Activated CD4-positive, CD25-positive, alpha-beta regulatory T cell (primary cell): Measurements from ENCODE around the gene UTS2B.

ENCODE experiments used
- DNase-seq, 4 experiments: peaks; one replicate each; lab custom pipeline; 2025; lab: John Stamatoyannopoulos, UW

Gene UTS2B

GRCh38 chr3:191329654-191330529, at the start of gene UTS2B:
TSS of gene UTS2B (minus strand) at chr3:191330526. CDS start at chr3:191282189, 48,337 bp downstream.
- DNase-seq: peak in 1 of 4 experiments; percentile 1

- DNase-seq: no peak
These were observed 49.7 kb upstream of the UTS2B start for GRCh38 chr3:191380001-191380400.

DNA sequence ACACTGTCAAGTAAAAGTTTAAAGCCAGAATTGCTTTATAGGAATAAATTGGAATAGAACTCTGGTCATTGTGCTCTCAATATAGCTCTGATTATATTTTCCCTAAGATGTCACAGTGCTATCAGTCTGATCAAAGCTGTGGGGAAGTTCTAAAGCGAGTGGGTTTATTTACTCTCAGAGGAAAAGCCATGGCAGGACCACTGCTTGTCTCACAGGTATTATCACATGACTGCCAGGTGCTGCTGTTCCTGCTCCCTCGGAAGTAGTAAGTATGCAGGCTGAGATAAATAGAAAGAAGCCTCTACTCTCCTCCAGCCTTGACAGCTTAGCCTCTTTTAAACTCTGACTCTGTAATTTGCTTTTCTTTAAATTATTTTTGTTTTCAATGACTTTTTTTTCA, 49.1 kb upstream of the UTS2B start:
- no peak for DNase-seq

GRCh38 chr3:191378142-191378812, 48.0 kb upstream of the UTS2B start:
- DNase-seq: no peak

GRCh38 chr3:191376516-191377141, 46.3 kb upstream of the UTS2B start:
- no peak for DNase-seq

DNA sequence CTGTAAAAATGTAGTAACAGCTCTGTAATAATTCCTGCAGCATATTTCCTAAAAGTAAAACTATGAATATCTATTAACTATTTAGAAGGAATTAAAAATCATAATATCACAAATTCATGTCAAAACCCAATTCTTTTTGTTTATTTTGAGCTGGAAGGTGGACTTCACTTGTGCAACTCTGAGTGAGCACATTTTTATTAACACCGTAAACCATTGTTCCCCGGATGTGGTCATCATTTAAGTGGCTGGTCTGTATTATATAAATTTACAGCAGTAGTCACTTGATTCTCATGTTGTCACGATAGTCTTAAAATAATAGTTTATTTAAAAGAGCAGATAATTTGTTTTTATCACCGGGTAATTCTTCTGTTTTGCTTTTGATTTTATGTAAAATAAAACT, 43.0 kb upstream of the UTS2B start:
- no peak for DNase-seq

DNA sequence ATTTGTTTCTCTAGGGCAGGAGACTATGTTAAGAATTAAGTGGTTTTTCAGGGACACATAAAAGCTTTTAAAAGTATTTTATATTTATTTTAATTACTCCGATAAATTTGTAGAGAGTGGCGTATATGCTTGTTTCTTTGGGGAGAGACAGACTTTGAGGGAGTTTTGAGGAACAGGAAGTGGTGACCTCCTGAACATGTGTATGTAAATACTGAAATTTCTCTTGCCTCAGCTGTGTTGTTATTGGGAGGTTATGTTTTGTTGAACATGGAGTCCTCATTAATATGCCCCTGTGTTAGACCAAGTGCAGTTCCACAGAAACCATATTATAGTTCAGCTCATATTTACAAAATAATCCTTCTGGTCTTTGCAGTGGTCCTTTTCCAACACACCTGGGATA, 41.8 kb upstream of the UTS2B start:
- no peak for DNase-seq

GRCh38 chr3:191369616-191370010, 39.3 kb upstream of the UTS2B start:
- DNase-seq: no peak

- DNase-seq: no peak
These were observed 38.7 kb upstream of the UTS2B start for GRCh38 chr3:191368755-191369615.

GRCh38 chr3:191366675-191367074, 36.3 kb upstream of the UTS2B start:
- no peak for DNase-seq

GRCh38 chr3:191363221-191363620, 32.9 kb upstream of the UTS2B start:
- no peak for DNase-seq

DNA sequence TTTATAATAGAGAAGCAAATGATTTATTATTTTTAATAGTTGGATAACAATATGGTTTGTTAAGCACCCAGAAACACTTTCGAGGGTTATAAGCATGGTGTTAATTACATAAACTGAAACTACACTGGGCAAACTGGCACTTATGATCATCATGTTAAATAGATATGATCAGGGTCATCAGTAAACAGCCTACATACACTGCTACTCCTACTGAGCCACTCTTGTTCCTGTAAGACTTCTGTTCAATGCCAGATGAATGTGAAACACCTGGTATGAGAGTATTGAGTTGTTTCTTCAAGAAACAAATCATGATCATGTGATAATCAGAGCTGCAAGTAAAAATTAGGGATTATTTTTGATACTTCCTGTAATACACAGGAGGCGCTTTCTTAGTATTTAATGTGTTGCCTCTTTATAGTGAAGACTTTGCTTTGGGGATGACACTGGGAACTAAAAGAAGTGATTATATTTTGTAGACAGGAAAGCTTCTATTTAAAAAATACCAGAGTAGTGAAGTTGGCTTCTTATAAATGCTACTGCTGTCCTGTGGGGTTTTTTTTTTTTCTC, 32.3 kb upstream of the UTS2B start:
- no peak for DNase-seq

DNA sequence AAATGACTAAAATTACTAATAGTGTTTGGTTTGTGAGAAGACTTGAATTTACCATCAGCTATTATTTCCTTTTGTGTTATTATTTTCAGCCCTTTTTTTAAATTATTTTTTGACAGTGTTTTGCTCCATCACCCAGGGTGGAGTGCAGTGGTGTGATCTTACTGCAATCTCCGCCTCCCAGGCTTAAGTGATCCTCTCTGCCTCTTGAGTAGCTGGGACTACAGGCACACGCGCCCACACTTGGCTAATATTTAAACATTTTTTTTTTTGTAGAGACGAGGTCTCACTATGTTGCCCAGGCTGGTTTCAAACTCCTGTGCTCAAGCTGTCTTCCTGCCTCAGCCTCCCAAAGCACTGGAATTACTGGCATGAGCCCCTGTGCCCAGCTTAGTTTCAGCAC, 31.7 kb upstream of the UTS2B start:
- no peak for DNase-seq

- no peak for DNase-seq
These were observed 31.1 kb upstream of the UTS2B start for GRCh38 chr3:191361456-191361855.

GRCh38 chr3:191360620-191361019, 30.3 kb upstream of the UTS2B start:
- no peak for DNase-seq

DNA sequence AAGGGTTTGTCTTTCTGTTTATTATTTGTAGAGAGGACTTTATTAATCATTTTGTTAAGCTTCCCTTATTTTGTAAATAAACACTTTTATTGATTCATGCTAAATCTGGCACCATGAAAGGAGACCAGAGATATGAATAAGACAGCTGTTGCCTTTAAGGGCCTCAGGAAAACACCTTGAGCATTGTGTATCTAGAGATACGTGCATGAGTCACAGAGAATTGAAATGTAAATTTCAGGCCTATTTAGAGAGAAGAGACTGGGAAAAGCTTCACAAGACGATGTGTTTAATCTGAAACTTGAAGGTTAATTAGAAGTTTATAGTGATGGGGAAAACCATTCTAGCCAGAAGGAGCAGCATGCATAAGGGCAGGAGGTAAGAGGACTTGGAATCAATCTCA, 28.6 kb upstream of the UTS2B start:
- no peak for DNase-seq

DNA sequence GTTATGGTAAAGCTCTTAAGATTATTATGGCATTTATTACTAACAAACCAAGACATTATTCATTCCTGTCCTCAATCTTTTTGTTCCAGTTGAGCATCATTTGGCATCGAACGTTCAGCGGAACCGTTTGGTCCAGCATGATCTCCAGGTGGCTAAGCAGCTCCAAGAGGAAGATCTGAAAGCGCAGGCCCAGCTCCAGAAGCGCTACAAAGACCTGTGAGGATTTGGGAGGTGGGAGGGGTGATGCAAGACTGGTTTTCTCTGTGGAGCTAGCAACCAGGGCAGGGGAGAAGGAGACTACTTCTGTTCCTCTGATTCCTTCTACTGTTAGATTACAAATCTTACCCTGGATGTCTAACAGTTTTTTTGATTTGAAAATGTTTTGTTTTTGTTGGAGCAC, 27.6 kb upstream of the UTS2B start:
- no peak for DNase-seq

- DNase-seq: no peak
These were observed 26.5 kb upstream of the UTS2B start for GRCh38 chr3:191356631-191357439.

DNA sequence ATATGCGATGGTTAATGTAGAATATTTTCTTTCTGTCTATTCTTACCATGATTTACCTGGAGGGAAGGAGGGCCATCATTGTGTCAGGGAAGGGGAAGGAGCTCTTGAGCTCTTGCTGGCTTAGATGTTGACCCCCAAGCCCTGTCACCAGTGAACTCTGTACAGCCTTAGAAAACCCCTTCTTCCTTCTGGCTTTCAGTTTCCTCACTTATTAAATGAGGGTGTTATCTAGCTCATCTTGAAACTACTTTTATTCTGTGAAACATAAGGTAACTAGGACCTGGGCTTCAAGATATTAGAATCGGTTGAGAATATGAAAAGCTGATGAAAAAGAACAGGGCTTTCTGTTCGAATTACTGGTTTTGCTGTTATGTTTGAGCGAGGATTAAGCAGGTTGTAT, 25.1 kb upstream of the UTS2B start:
- no peak for DNase-seq

GRCh38 chr3:191353022-191353777, 22.9 kb upstream of the UTS2B start:
- DNase-seq: no peak
